Osteocyte (in vitro differentiated cells): ENCODE data around the gene PLCG1. TPM values are rescaled to one million over a fixed set of nuclear protein-coding genes. Genes with fewer than 3 reads are reported as not detected.

Experiments used
- DNase-seq: peaks from one replicate; pipeline ENCODE4 v3.0.0; 2021; ENCODE audit warnings: mixed read lengths; ENCODE audit not compliant: unreplicated experiment; ENCODE audit errors: extremely low spot score
- H3K27ac Mint-ChIP-seq: one replicate; pipeline ENCODE4 v1.8.0; 2021; ENCODE audit warnings: mild to moderate bottlenecking, mixed read lengths; ENCODE audit not compliant: unreplicated experiment
- H3K27me3 Mint-ChIP-seq: one replicate; pipeline ENCODE4 v1.8.0; 2021; ENCODE audit warnings: mixed read lengths; ENCODE audit not compliant: unreplicated experiment
- H3K36me3 Mint-ChIP-seq: one replicate; pipeline ENCODE4 v1.8.0; 2021; ENCODE audit warnings: mixed read lengths; ENCODE audit not compliant: unreplicated experiment
- H3K4me1 Mint-ChIP-seq: one replicate; pipeline ENCODE4 v1.8.0; 2021; ENCODE audit warnings: mixed read lengths; ENCODE audit not compliant: unreplicated experiment
- H3K4me3 Mint-ChIP-seq: one replicate; pipeline ENCODE4 v1.8.0; 2021; ENCODE audit warnings: mild to moderate bottlenecking, moderate library complexity, mixed read lengths; ENCODE audit not compliant: unreplicated experiment
- H3K9me3 Mint-ChIP-seq: one replicate; pipeline ENCODE4 v1.8.0; 2021; ENCODE audit warnings: mixed read lengths; ENCODE audit not compliant: unreplicated experiment
- CTCF ChIP-seq: fragments of 200-600 bp; sonication (generic); IDR thresholded peaks from 2 replicates; pipeline ENCODE4 v1.5.0; 2021; ENCODE audit warnings: antibody characterized with exemption, mild to moderate bottlenecking, moderate library complexity
- total RNA-seq: library from RNA; stranded (reverse); gene quantifications from 2 replicates; pipeline ENCODE4 v1.2.1, GENCODE V29; 2021

Gene PLCG1
- total RNA-seq, 1 donor from 2014 or later: 179 TPM

- no peak for DNase-seq
- H3K27ac Mint-ChIP-seq: no peak overlapping the region
- H3K9me3 Mint-ChIP-seq: no peaks in the 10 kb centered on the region
- H3K4me3 Mint-ChIP-seq: no peak overlapping the region
- peaks cover 18% of the 10 kb centered on the region for H3K4me1 Mint-ChIP-seq
- peaks cover 2% of the 10 kb centered on the region for H3K36me3 Mint-ChIP-seq
- H3K27me3 Mint-ChIP-seq: no peaks in the 10 kb centered on the region
- TF ChIP-seq CTCF: no peak
These were observed 3.5 kb upstream of the PLCG1 start for GRCh38 chr20:41133709-41134361.

- H3K4me1 Mint-ChIP-seq: peaks cover 25% of the 10 kb centered on the region
- TF ChIP-seq CTCF: no peak
- no peaks in the 10 kb centered on the region for H3K27me3 Mint-ChIP-seq
- H3K27ac Mint-ChIP-seq: no peak overlapping the region
- H3K4me3 Mint-ChIP-seq: no peak overlapping the region
- H3K36me3 Mint-ChIP-seq: no peaks in the 10 kb centered on the region
- DNase-seq: no peak
- no peaks in the 10 kb centered on the region for H3K9me3 Mint-ChIP-seq
These were observed 2.8 kb upstream of the PLCG1 start for GRCh38 chr20:41134362-41135186.

- H3K4me1 Mint-ChIP-seq: peaks cover 33% of the 10 kb centered on the region
- H3K9me3 Mint-ChIP-seq: no peaks in the 10 kb centered on the region
- H3K27me3 Mint-ChIP-seq: no peaks in the 10 kb centered on the region
- H3K27ac Mint-ChIP-seq: no peak overlapping the region
- DNase-seq: no peak
- no peaks in the 10 kb centered on the region for H3K36me3 Mint-ChIP-seq
- H3K4me3 Mint-ChIP-seq: peak overlapping the region; percentile 80
- peak; percentile 71 for TF ChIP-seq CTCF
These were observed 2.0 kb upstream of the PLCG1 start for GRCh38 chr20:41135187-41135887.

- Mint-ChIP-seq H3K4me1 (peaks cover 40% of the 10 kb centered on the region), H3K36me3 (no peaks in the 10 kb centered on the region), H3K9me3 (no peaks in the 10 kb centered on the region), H3K4me3 (peak overlapping the region; percentile 80), H3K27ac (peak overlapping the region; percentile 84), H3K27me3 (no peaks in the 10 kb centered on the region)
- DNase-seq: no peak
- no peak for TF ChIP-seq CTCF
These were observed 1.3 kb upstream of the PLCG1 start for GRCh38 chr20:41135888-41136679.
